ENCODE data around the gene CREB3.

CREB3 gene

GRCh38 chr9:35746583-35746982 lies 14.1 kb downstream of the CREB3 start:
- H3K36me3 ChIP-seq (ENCODE audit: low read depth), result peaks cover 69% of the 10 kb centered on the region
- peak; percentile 19; the same call in 1 of the 3 replicates for ATAC-seq (ENCODE audit: low read depth)
- no peak for DNase-seq (ENCODE audit: low spot score)
- no peaks in the 10 kb centered on the region for H3K9me3 ChIP-seq (ENCODE audit: severe bottlenecking)
- no peaks in the 10 kb centered on the region for H3K27me3 ChIP-seq (ENCODE audit: insufficient read depth, poor library complexity, severe bottlenecking)
- peaks cover 7% of the 10 kb centered on the region for H3K4me1 ChIP-seq (ENCODE audit: insufficient read depth, poor library complexity, severe bottlenecking)
- H3K4me3 ChIP-seq (ENCODE audit: severe bottlenecking), result peak overlapping the region; percentile 98
- no peak for TF ChIP-seq CTCF (IDR thresholded peaks at IDR 0.05; ENCODE audit: poor library complexity, severe bottlenecking)
- H3K27ac ChIP-seq (ENCODE audit: poor library complexity, severe bottlenecking), result no peak overlapping the region

GRCh38 chr9:35748242-35748857 lies 15.9 kb downstream of the CREB3 start:
- H3K4me3 ChIP-seq (ENCODE audit: severe bottlenecking), result peak overlapping the region; percentile 98
- H3K36me3 ChIP-seq (ENCODE audit: low read depth), result peaks cover 67% of the 10 kb centered on the region
- peaks cover 7% of the 10 kb centered on the region for H3K4me1 ChIP-seq (ENCODE audit: insufficient read depth, poor library complexity, severe bottlenecking)
- H3K27me3 ChIP-seq (ENCODE audit: insufficient read depth, poor library complexity, severe bottlenecking), result no peaks in the 10 kb centered on the region
- peak; percentile 3; the same call in 2 of the 3 replicates for ATAC-seq (ENCODE audit: low read depth)
- DNase-seq (ENCODE audit: low spot score), result no peak
- H3K9me3 ChIP-seq (ENCODE audit: severe bottlenecking), result no peaks in the 10 kb centered on the region
- H3K27ac ChIP-seq (ENCODE audit: poor library complexity, severe bottlenecking), result peak overlapping the region; percentile 77
- no peak for TF ChIP-seq CTCF (IDR thresholded peaks at IDR 0.05; ENCODE audit: poor library complexity, severe bottlenecking)

- no peaks in the 10 kb centered on the region for H3K27me3 ChIP-seq (ENCODE audit: insufficient read depth, poor library complexity, severe bottlenecking)
- peak within 1 kb of the TSS; percentile 98 for H3K4me3 ChIP-seq (ENCODE audit: severe bottlenecking)
- H3K4me1 ChIP-seq (ENCODE audit: insufficient read depth, poor library complexity, severe bottlenecking), result peaks cover 7% of the 10 kb centered on the region
- no peak for TF ChIP-seq CTCF (IDR thresholded peaks at IDR 0.05; ENCODE audit: poor library complexity, severe bottlenecking)
- H3K9me3 ChIP-seq (ENCODE audit: severe bottlenecking), result no peaks in the 10 kb centered on the region
- peak; percentile 79 for ATAC-seq (ENCODE audit: low read depth)
- no peak for DNase-seq (ENCODE audit: low spot score)
- H3K36me3 ChIP-seq (ENCODE audit: low read depth), result peaks cover 65% of the 10 kb centered on the region
- H3K27ac ChIP-seq (ENCODE audit: poor library complexity, severe bottlenecking), result peak within 1 kb of the TSS; percentile 77
These were observed 16.5 kb downstream of the CREB3 start, which contains the start of the genes GBA2 and RGP1 for GRCh38 chr9:35748858-35749514. Gene GBA2 (minus strand): TSS chr9:35749228. CDS start chr9:35748704, 524 bp downstream. Gene RGP1 (plus strand): TSS chr9:35749287. CDS start chr9:35749756, 469 bp downstream.

- Histone ChIP-seq H3K4me3 (ENCODE audit: severe bottlenecking) (peak overlapping the region; percentile 98), H3K4me1 (ENCODE audit: insufficient read depth, poor library complexity, severe bottlenecking) (peaks cover 7% of the 10 kb centered on the region), H3K9me3 (ENCODE audit: severe bottlenecking) (no peaks in the 10 kb centered on the region), H3K27ac (ENCODE audit: poor library complexity, severe bottlenecking) (peak overlapping the region; percentile 77), H3K36me3 (ENCODE audit: low read depth) (peaks cover 58% of the 10 kb centered on the region), H3K27me3 (ENCODE audit: insufficient read depth, poor library complexity, severe bottlenecking) (no peaks in the 10 kb centered on the region)
- ATAC-seq (ENCODE audit: low read depth) (peak; percentile 67), DNase-seq (ENCODE audit: low spot score) (no peak)
- peak; percentile 19 for TF ChIP-seq CTCF (IDR thresholded peaks at IDR 0.05; ENCODE audit: poor library complexity, severe bottlenecking)
These were observed 17.2 kb downstream of the CREB3 start for GRCh38 chr9:35749515-35750255.
